CD14-positive monocyte (primary cell): ENCODE data around the gene CDIPT. TPM values are rescaled to one million over a fixed set of nuclear protein-coding genes. Genes with fewer than 3 reads are reported as not detected.

Experiments used
- DNase-seq, 3 donors: peaks; one replicate each; pipeline ENCODE4 v3.0.0-alpha.2; 2011 to 2022
- H2AFZ ChIP-seq: 2 replicates; pipeline ENCODE4 v1.6.0; 2012; ENCODE audit warnings: mild to moderate bottlenecking, low read depth, low read length, inconsistent platforms; ENCODE audit not compliant: insufficient read depth, poor library complexity, severe bottlenecking
- H3K27ac ChIP-seq, 2 donors: 1 replicate in 1 of 2; 2 replicates in 1 of 2; pipeline ENCODE4 v1.5.1; 2012 to 2013; ENCODE audit warnings: low read length in 2 of 2, control low read depth in 1 of 2, inconsistent platforms in 1 of 2, low read depth in 1 of 2, mild to moderate bottlenecking in 1 of 2
- H3K27me3 ChIP-seq, 2 donors: one replicate each; pipeline versions ENCODE4 v1.6.0 to v1.6.1; 2011 to 2013; ENCODE audit warnings: low read length in 2 of 2; ENCODE audit not compliant: control insufficient read depth in 2 of 2, insufficient read depth in 2 of 2
- H3K36me3 ChIP-seq, 2 donors: replicated peaks in 1 of 2; 1 replicate in 1 of 2; 2 replicates in 1 of 2; pipeline versions ENCODE4 v1.5.1 to v1.6.1; 2012 to 2013; ENCODE audit warnings: low read length in 2 of 2, control low read depth in 1 of 2, inconsistent platforms in 1 of 2, mild to moderate bottlenecking in 1 of 2; ENCODE audit not compliant: insufficient read depth in 2 of 2, control insufficient read depth in 1 of 2
- H3K4me1 ChIP-seq, 2 donors: 1 replicate in 1 of 2; 2 replicates in 1 of 2; pipeline versions ENCODE4 v1.5.1 to v1.6.1; 2012 to 2013; ENCODE audit warnings: low read length in 2 of 2, control low read depth in 1 of 2, inconsistent platforms in 1 of 2, mild to moderate bottlenecking in 1 of 2, moderate library complexity in 1 of 2; ENCODE audit not compliant: insufficient read depth in 2 of 2, control insufficient read depth in 1 of 2
- H3K4me2 ChIP-seq: replicated peaks from 2 replicates; pipeline ENCODE3; 2012; ENCODE audit warnings: low read length, moderate library complexity, mild to moderate bottlenecking; ENCODE audit not compliant: poor library complexity, severe bottlenecking; ENCODE audit errors: extremely low read depth
- H3K4me3 ChIP-seq, 3 experiments: fragments of 200-600 bp in 1 of 3; sonication (generic) in 1 of 3; replicated peaks in 1 of 3; 1 replicate in 2 of 3; 2 replicates in 1 of 3; pipeline ENCODE4 v1.5.1; 2011 to 2013; ENCODE audit warnings: low read length in 3 of 3, mild to moderate bottlenecking in 3 of 3, control low read depth in 2 of 3, low read depth in 2 of 3, inconsistent platforms in 1 of 3, moderate library complexity in 1 of 3
- H3K79me2 ChIP-seq: 2 replicates; pipeline ENCODE4 v1.6.0; 2012; ENCODE audit warnings: mild to moderate bottlenecking, control low read depth, inconsistent platforms, low read length, moderate library complexity; ENCODE audit not compliant: insufficient read depth
- H3K9ac ChIP-seq: 2 replicates; pipeline ENCODE4 v1.6.0; 2017; ENCODE audit warnings: low read length, mild to moderate bottlenecking; ENCODE audit not compliant: insufficient read depth, poor library complexity, severe bottlenecking
- H3K9me3 ChIP-seq, 2 donors: replicated peaks in 1 of 2; 1 replicate in 1 of 2; 2 replicates in 1 of 2; pipeline versions ENCODE4 v1.5.1 to v1.6.1; 2012 to 2013; ENCODE audit warnings: low read length in 2 of 2, control low read depth in 1 of 2; ENCODE audit not compliant: control insufficient read depth in 1 of 2, insufficient read depth in 1 of 2
- H4K20me1 ChIP-seq: 2 replicates; pipeline ENCODE4 v1.6.0; 2012; ENCODE audit warnings: mild to moderate bottlenecking, low read length, control low read depth, moderate library complexity; ENCODE audit not compliant: insufficient read depth
- H3K27ac Mint-ChIP-seq, 7 donors: one replicate each; pipeline ENCODE4 v1.8.0; 2020; ENCODE audit warnings: mild to moderate bottlenecking in 7 of 7, mixed read lengths in 7 of 7, moderate library complexity in 6 of 7, inconsistent platforms in 2 of 7
- H3K27me3 Mint-ChIP-seq, 3 donors: one replicate each; pipeline ENCODE4 v1.8.0; 2021 to 2022; ENCODE audit warnings: low read depth in 3 of 3, mild to moderate bottlenecking in 3 of 3, mixed read lengths in 3 of 3, moderate library complexity in 3 of 3, inconsistent platforms in 1 of 3
- H3K36me3 Mint-ChIP-seq, 2 donors: one replicate each; pipeline ENCODE4 v1.8.0; 2020; ENCODE audit warnings: mixed read lengths in 2 of 2, inconsistent platforms in 1 of 2, mild to moderate bottlenecking in 1 of 2
- H3K4me1 Mint-ChIP-seq: one replicate; pipeline ENCODE4 v1.8.0; 2020; ENCODE audit warnings: mild to moderate bottlenecking, mixed read lengths
- H3K4me3 Mint-ChIP-seq, 2 donors: one replicate each; pipeline ENCODE4 v1.8.0; 2020; ENCODE audit warnings: mild to moderate bottlenecking in 2 of 2, mixed read lengths in 2 of 2, moderate library complexity in 1 of 2
- H3K9me3 Mint-ChIP-seq, 7 donors: one replicate each; pipeline ENCODE4 v1.8.0; 2020 to 2022; ENCODE audit warnings: mixed read lengths in 7 of 7, mild to moderate bottlenecking in 6 of 7, moderate library complexity in 6 of 7, inconsistent platforms in 2 of 7
- WGBS: methylation state at CpG from one replicate; pipeline ENCODE4 v1.1.5; 2013; ENCODE audit warnings: missing lambda C conversion rate; ENCODE audit not compliant: insufficient coverage; 5-methylcytosine and 5-hydroxymethylcytosine counted together
- intact Hi-C, 2 donors: fragments of 100-400 bp; cut with micrococcal nuclease; formaldehyde crosslinking; loops; one replicate each; pipeline versions ENCODE4 v1.15.0 to v1.15.1; 2023
- polyA plus RNA-seq, 3 donors: library from polyadenylated mRNA; depleted of rRNA in 1 of 3; unstranded in 2 of 3; stranded (reverse) in 1 of 3; fragments of 300-500 nt in 2 of 3; fragments of >200 nt in 1 of 3; fragmentation: Illumina TruSeq in 2 of 3; gene quantifications; 1 replicate in 2 of 3; 2 replicates in 1 of 3; pipeline ENCODE4 v1.2.3, GENCODE V29; 2012 to 2021
- TF ChIP-seq, protein P1 (sequence below): fragments of 200-600 bp; IDR thresholded peaks from one replicate; pipeline ENCODE4 v1.8.0; 2022; ENCODE audit warnings: antibody characterized with exemption, mild to moderate bottlenecking

Gene CDIPT
- polyA plus RNA-seq, 3 donors, result 67.2 to 98.8 (median 93.5) TPM

DNA sequence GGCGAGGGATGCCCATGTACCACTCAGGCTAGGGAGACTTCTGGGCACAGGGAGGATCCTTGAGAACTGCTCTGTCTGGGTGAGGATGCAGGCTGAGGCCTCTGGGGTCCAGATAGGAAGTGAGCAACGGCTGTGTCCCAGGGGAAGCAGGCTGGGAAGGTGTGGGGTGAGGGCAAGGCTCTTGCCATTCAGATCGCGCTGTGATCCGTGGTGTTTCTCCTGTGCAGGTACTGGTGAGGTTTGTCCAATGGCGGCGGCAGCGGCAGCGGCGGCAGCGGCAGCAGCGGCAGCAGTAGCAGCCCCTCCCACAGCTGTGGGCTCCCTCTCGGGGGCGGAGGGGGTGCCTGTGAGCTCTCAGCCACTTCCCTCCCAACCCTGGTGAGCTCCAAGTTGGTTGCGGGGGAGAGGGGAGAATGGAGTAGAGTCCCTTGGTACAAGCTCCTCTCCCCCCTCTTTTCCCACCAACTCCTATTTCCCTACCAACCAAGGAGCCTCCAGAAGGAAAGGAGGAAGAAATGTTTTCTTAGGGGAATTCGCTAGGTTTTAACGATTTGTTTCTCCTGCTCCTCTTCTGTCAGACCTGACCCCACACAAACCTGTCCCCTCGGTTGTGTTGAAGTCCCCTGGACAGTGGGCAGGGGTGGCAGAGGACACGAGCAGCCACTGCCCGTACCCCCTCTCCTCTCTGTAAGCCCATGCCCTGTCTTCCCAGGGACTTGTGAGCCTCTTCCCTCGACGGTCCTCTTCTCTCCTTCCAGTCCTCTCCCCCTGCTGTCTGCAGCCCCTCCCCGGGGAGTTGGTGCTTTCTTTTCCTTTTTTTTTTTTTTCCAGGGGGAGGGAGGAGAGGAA is 53.0 kb downstream of the CDIPT start:
- Histone ChIP-seq H4K20me1 (peaks cover 36% of the 10 kb centered on the region), H3K36me3 (peaks cover 13 to 23% of the 10 kb centered on the region in 2 donors), H3K4me3 (peak overlapping the region in 1 of 3 experiments; percentile 73), H2AFZ (no peak overlapping the region), H3K79me2 (peaks cover 27% of the 10 kb centered on the region), H3K27ac (peak overlapping the region; percentile 29 to 59), H3K4me2 (peak overlapping the region; percentile 76), H3K9ac (peak overlapping the region; percentile 50), H3K27me3 (peaks cover 5 to 24% of the 10 kb centered on the region in 2 donors), H3K4me1 (peaks cover 56 to 66% of the 10 kb centered on the region in 2 donors), H3K9me3 (no peaks in the 10 kb centered on the region)
- Mint-ChIP-seq H3K27me3 (peaks cover 22 to 34% (median 31%) of the 10 kb centered on the region in 3 donors), H3K27ac (peak overlapping the region in 6 of 7 donors; percentile 18 to 92 (median 74)), H3K36me3 (peaks cover 21 to 31% of the 10 kb centered on the region in 2 donors), H3K9me3 (peaks cover 0 to 8% (median 3%) of the 10 kb centered on the region in 7 donors), H3K4me3 (no peak overlapping the region), H3K4me1 (peaks cover 57% of the 10 kb centered on the region)
- intact Hi-C loops, result loop anchor here (5.0 to 10.0 kb wide), 2 partner anchors 37 to 185 kb away; partner anchors contain the start of genes HIRIP3 (in 1 of the 2) and INO80E (in 1 of the 2)
- WGBS, result 69% methylated on average over 5 of the region's 23 CpGs
- no peak for DNase-seq
- TF ChIP-seq, protein P1, sequence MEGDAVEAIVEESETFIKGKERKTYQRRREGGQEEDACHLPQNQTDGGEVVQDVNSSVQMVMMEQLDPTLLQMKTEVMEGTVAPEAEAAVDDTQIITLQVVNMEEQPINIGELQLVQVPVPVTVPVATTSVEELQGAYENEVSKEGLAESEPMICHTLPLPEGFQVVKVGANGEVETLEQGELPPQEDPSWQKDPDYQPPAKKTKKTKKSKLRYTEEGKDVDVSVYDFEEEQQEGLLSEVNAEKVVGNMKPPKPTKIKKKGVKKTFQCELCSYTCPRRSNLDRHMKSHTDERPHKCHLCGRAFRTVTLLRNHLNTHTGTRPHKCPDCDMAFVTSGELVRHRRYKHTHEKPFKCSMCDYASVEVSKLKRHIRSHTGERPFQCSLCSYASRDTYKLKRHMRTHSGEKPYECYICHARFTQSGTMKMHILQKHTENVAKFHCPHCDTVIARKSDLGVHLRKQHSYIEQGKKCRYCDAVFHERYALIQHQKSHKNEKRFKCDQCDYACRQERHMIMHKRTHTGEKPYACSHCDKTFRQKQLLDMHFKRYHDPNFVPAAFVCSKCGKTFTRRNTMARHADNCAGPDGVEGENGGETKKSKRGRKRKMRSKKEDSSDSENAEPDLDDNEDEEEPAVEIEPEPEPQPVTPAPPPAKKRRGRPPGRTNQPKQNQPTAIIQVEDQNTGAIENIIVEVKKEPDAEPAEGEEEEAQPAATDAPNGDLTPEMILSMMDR, result no peak

GRCh38 chr16:29809031-29809747 is 53.8 kb downstream of the CDIPT start:
- DNase-seq, result no peak
- Mint-ChIP-seq H3K27me3 (peaks cover 22 to 31% (median 31%) of the 10 kb centered on the region in 3 donors), H3K36me3 (peaks cover 21 to 31% of the 10 kb centered on the region in 2 donors), H3K9me3 (peaks cover 0 to 8% (median 3%) of the 10 kb centered on the region in 7 donors), H3K27ac (peak overlapping the region in 4 of 7 donors; percentile 31 to 96 (median 56)), H3K4me3 (no peak overlapping the region), H3K4me1 (peaks cover 57% of the 10 kb centered on the region)
- no peaks in the 10 kb centered on the region for H3K9me3 ChIP-seq
- WGBS, result 91% methylated on average over 24 of the region's 31 CpGs
- intact Hi-C loops, result loop anchor here in 1 of 2 donors (5.0 kb wide), 1 partner anchor 38 kb away; no protein-coding TSS in a partner anchor
- H3K36me3 ChIP-seq, result peaks cover 13 to 23% of the 10 kb centered on the region in 2 donors
- H2AFZ ChIP-seq, result no peak overlapping the region
- H4K20me1 ChIP-seq, result peaks cover 36% of the 10 kb centered on the region
- H3K27me3 ChIP-seq, result peaks cover 5 to 24% of the 10 kb centered on the region in 2 donors
- peak overlapping the region; percentile 63 for H3K9ac ChIP-seq
- peaks cover 58 to 66% of the 10 kb centered on the region in 2 donors for H3K4me1 ChIP-seq
- H3K4me3 ChIP-seq, result peak overlapping the region in 1 of 3 experiments; percentile 78
- peaks cover 27% of the 10 kb centered on the region for H3K79me2 ChIP-seq
- TF ChIP-seq, protein P1, result no peak
- no peak overlapping the region for H3K4me2 ChIP-seq
- H3K27ac ChIP-seq, result peak overlapping the region in 1 of 2 donors; percentile 22
